Upper lobe of right lung (tissue), 1 donor: Measurements from ENCODE around the gene OXLD1. TPM values are rescaled to one million over a fixed set of nuclear protein-coding genes. Genes with fewer than 3 reads are reported as not detected.

Experiments used
- ATAC-seq: fragments of 200-7000 bp; cut with Tn5 transposase; one replicate; pipeline ENCODE4 v1.9.1; 2020; ENCODE audit warnings: mild to moderate bottlenecking, moderate library complexity
- DNase-seq: peaks from one replicate; pipeline ENCODE4 v3.0.0-alpha.2; 2020
- H3K27ac ChIP-seq: fragments of 200-600 bp; one replicate; pipeline ENCODE4 v1.8.0; 2022
- H3K27me3 ChIP-seq: fragments of 200-600 bp; one replicate; pipeline ENCODE4 v1.8.0; 2022; ENCODE audit warnings: mild to moderate bottlenecking
- H3K36me3 ChIP-seq: fragments of 200-600 bp; one replicate; pipeline ENCODE4 v1.8.0; 2022
- H3K4me1 ChIP-seq: fragments of 200-600 bp; one replicate; pipeline ENCODE4 v1.8.0; 2022
- H3K4me3 ChIP-seq: fragments of 200-600 bp; one replicate; pipeline ENCODE4 v1.8.0; 2022; ENCODE audit warnings: mild to moderate bottlenecking
- H3K9me3 ChIP-seq: fragments of 200-600 bp; one replicate; pipeline ENCODE4 v1.8.0; 2022
- intact Hi-C: fragments of 100-400 bp; cut with DNase I; formaldehyde crosslinking; loops from one replicate; pipeline ENCODE4 v1.11.0; 2022
- total RNA-seq: library from RNA; stranded (reverse); fragmentation: NEBNext Ultra II Directional; extraction: Animal tissue kit (Norgen Biotek cat#: 25700); gene quantifications from one replicate; pipeline ENCODE4 v1.2.1, GENCODE V29; 2021
- TF ChIP-seq, protein P1 (sequence below): fragments of 200-600 bp; IDR thresholded peaks from one replicate; pipeline ENCODE4 v1.8.0; 2022; ENCODE audit warnings: antibody characterized with exemption
- donor health status: DM: no; HTN: yes; CAD: no; lungs with severe emphysema.

The OXLD1 gene
- total RNA-seq, 1 donor from 2014 or later, result 26.7 TPM

DNA sequence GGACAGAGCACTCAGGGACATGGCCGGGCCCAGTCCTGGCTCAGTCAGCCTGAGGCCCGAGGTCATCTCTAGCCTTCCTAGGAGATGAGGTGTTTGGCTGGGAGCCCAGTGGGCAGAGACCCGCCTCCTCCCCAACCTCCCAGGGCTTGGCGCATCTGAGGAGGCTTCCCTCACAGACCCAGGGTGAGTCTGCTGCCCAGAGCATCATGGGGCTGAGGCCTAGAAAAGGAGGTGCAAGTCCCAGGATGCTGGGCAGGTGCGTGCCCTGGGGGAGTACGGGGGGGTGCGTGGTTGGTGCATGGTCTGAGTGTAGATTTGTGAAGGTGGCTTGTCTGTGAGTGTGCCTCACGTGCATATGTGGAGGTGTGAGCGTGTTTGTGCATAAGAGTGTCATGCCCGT is 14.7 kb downstream of the OXLD1 start:
- Histone ChIP-seq H3K27me3 (peaks cover 35% of the 10 kb centered on the region), H3K4me3 (no peak overlapping the region), H3K36me3 (no peaks in the 10 kb centered on the region), H3K27ac (no peak overlapping the region), H3K4me1 (no peaks in the 10 kb centered on the region), H3K9me3 (no peaks in the 10 kb centered on the region)
- intact Hi-C loops, result no loop called here
- DNase-seq (no peak), ATAC-seq (no peak)
- TF ChIP-seq, protein P1, sequence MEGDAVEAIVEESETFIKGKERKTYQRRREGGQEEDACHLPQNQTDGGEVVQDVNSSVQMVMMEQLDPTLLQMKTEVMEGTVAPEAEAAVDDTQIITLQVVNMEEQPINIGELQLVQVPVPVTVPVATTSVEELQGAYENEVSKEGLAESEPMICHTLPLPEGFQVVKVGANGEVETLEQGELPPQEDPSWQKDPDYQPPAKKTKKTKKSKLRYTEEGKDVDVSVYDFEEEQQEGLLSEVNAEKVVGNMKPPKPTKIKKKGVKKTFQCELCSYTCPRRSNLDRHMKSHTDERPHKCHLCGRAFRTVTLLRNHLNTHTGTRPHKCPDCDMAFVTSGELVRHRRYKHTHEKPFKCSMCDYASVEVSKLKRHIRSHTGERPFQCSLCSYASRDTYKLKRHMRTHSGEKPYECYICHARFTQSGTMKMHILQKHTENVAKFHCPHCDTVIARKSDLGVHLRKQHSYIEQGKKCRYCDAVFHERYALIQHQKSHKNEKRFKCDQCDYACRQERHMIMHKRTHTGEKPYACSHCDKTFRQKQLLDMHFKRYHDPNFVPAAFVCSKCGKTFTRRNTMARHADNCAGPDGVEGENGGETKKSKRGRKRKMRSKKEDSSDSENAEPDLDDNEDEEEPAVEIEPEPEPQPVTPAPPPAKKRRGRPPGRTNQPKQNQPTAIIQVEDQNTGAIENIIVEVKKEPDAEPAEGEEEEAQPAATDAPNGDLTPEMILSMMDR, result no peak

DNA sequence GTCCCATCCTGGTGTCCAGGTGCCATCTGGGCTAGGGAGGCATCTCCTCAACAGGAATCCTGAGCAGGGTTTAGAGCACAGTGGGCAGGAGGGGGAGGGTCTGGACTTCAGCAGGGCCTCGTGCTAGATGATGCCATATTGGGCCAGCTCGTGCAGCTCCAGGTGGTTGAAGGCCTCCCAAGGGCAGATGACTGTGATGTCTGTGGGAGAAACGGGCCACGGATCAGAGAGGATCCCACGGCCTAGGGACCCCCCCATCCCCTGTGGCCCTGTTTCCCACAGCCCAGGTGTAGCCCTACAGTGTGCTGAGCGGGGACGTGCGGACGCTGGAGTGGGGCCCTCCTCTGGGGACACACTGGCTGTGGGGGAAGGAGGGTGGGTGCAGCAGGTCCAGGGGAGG is 15.5 kb downstream of the OXLD1 start:
- H3K4me1 ChIP-seq, result no peaks in the 10 kb centered on the region
- H3K36me3 ChIP-seq, result no peaks in the 10 kb centered on the region
- DNase-seq (no peak), ATAC-seq (no peak)
- peaks cover 35% of the 10 kb centered on the region for H3K27me3 ChIP-seq
- H3K4me3 ChIP-seq, result no peak overlapping the region
- H3K27ac ChIP-seq, result no peak overlapping the region
- no peaks in the 10 kb centered on the region for H3K9me3 ChIP-seq
- intact Hi-C loops, result no loop called here
- TF ChIP-seq, protein P1, result no peak

DNA sequence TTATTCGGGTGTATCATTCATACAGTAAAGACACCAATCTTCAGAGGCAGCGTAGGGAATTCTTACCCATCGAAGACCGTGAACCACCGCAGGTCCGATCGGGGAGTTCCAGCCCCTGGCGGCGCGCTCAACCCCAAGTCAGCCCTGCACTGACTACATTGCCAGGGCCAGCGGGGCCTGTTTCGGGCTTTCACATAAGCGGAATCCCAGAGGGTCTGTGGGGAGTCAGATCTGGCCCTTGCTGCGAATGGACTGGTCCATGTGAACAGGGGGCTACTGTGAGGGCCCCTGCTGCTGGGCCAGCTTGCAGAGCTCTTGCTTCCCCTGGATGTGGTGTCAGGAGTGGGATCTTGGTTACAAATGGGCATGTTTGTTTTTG is 17.7 kb downstream of the OXLD1 start:
- Histone ChIP-seq H3K27ac (no peak overlapping the region), H3K9me3 (no peaks in the 10 kb centered on the region), H3K27me3 (peaks cover 35% of the 10 kb centered on the region), H3K4me1 (no peaks in the 10 kb centered on the region), H3K4me3 (no peak overlapping the region), H3K36me3 (no peaks in the 10 kb centered on the region)
- DNase-seq (no peak), ATAC-seq (no peak)
- TF ChIP-seq, protein P1, result no peak
- intact Hi-C loops, result no loop called here

DNA sequence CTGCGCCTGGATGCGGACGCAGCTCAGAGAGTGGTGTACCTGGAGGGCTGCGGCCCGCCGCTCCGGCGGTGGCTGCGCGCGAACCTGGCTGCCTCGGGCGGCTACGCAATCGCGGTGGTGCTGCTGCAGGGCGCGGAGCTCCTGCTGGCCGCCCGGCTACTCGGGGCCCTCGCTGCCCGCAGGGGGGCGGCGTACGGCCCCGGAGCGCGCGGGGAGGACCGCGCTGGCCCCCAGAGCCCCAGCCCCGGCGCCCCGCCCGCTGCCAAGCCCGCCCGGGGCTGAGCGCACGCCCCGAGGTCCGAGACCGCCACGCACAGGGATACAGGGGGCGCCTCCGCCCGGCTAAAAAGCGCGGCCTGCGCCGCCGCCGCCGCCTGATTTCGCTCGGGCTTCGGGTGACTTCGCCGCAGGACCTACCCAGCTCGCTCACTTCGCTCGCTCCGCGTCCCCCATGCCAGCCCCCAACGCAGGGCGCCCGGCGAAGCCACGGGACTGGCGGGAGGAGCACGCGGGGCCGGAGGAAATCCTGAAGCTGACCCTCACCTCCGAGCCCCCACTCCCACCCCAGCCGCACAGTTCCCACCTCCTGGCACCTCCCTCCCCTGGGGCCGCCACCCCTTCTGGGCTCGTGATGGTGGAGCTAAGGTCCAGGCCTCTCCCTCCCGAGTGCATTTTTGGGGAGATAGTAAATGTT is 18.2 kb downstream of the OXLD1 start:
- Histone ChIP-seq H3K36me3 (no peaks in the 10 kb centered on the region), H3K27ac (no peak overlapping the region), H3K4me1 (no peaks in the 10 kb centered on the region), H3K27me3 (peaks cover 35% of the 10 kb centered on the region), H3K9me3 (no peaks in the 10 kb centered on the region), H3K4me3 (no peak overlapping the region)
- TF ChIP-seq, protein P1, result no peak
- ATAC-seq (no peak), DNase-seq (no peak)
- intact Hi-C loops, result no loop called here

DNA sequence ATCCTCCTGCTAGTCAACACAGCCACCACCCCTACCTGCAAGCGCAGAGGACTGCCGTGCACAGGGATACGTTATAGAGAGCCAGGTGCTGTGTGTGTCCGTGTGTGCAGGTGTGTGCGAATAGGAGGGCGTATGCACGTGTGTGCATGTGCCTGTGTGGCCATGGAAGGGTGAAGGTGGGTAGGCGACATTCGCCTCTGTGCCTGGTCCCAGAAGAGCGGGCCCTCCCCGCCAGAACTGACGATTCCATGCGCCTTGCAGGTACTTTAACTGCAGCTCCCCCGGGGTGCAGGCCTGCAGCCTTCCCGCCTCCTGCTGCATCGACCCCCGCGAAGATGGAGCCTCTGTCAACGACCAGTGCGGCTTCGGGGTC is 18.8 kb downstream of the OXLD1 start:
- H3K4me3 ChIP-seq, result no peak overlapping the region
- no peaks in the 10 kb centered on the region for H3K9me3 ChIP-seq
- no peaks in the 10 kb centered on the region for H3K36me3 ChIP-seq
- ATAC-seq (no peak), DNase-seq (no peak)
- H3K4me1 ChIP-seq, result no peaks in the 10 kb centered on the region
- intact Hi-C loops, result no loop called here
- no peak overlapping the region for H3K27ac ChIP-seq
- peaks cover 35% of the 10 kb centered on the region for H3K27me3 ChIP-seq
- TF ChIP-seq, protein P1, result no peak
